ENCODE measurements around the gene OR51I1.

DNA sequence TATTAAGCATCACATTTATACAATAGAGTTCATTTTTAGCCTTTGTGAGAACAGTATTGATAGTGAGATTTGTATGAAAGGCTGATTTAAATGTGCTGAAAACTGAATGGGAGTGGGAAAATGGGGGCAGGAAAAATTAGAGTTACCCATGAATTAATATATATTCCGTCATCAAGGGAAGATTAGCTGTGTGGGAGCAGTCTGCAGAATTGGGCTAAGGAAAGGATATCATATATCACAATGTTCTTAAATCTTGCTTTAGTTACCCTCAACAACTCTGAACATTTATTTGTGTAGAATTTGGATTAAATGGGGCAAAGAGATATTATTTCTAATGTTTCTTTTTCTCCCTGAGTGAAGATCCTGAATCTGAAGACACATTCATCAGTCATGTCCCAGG, 19.5 kb downstream of the OR51I1 start, which contains the start of gene OR51Q1:
- TF ChIP-seq YY1 (IDR thresholded peaks at IDR 0.05; ENCODE audit: low read depth) = no peak
- TF ChIP-seq, protein P1, sequence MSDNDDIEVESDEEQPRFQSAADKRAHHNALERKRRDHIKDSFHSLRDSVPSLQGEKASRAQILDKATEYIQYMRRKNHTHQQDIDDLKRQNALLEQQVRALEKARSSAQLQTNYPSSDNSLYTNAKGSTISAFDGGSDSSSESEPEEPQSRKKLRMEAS (IDR thresholded peaks at IDR 0.05) = no peak
- TF ChIP-seq CEBPB (IDR thresholded peaks at IDR 0.05) = no peak
- TF ChIP-seq USF1 (IDR thresholded peaks at IDR 0.05) = no peak
